ENCODE results near the gene AGO1.

Gene AGO1

DNA sequence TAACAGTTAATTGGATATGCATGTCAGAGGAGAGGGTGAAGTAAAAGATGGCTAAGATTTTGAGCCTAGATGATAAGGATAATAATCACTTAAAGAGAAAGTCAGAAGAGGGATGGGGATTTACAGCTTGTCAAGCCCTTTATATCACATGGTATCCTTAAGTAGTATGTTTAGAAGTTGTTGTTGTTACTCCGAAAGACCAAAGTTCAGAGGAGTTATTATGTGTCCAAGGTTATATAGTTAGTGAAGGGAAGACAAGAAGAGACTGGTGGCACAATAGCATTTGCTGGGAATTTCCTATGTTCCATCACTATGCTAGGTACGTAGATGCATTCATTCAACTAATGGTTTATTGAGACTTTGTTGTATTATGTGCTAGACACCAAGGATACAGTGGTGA is 30.8 kb upstream of the AGO1 start:
- no peak overlapping the region for H3K4me3 ChIP-seq (ENCODE audit: control insufficient read depth, low read depth, low read length)
- no peak for DNase-seq (ENCODE audit: low read depth)
- TF ChIP-seq, protein P1, sequence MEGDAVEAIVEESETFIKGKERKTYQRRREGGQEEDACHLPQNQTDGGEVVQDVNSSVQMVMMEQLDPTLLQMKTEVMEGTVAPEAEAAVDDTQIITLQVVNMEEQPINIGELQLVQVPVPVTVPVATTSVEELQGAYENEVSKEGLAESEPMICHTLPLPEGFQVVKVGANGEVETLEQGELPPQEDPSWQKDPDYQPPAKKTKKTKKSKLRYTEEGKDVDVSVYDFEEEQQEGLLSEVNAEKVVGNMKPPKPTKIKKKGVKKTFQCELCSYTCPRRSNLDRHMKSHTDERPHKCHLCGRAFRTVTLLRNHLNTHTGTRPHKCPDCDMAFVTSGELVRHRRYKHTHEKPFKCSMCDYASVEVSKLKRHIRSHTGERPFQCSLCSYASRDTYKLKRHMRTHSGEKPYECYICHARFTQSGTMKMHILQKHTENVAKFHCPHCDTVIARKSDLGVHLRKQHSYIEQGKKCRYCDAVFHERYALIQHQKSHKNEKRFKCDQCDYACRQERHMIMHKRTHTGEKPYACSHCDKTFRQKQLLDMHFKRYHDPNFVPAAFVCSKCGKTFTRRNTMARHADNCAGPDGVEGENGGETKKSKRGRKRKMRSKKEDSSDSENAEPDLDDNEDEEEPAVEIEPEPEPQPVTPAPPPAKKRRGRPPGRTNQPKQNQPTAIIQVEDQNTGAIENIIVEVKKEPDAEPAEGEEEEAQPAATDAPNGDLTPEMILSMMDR (conservative IDR thresholded peaks at IDR 0.05; ENCODE audit: control insufficient read depth, insufficient read depth, low read depth, low read length): no peak

DNA sequence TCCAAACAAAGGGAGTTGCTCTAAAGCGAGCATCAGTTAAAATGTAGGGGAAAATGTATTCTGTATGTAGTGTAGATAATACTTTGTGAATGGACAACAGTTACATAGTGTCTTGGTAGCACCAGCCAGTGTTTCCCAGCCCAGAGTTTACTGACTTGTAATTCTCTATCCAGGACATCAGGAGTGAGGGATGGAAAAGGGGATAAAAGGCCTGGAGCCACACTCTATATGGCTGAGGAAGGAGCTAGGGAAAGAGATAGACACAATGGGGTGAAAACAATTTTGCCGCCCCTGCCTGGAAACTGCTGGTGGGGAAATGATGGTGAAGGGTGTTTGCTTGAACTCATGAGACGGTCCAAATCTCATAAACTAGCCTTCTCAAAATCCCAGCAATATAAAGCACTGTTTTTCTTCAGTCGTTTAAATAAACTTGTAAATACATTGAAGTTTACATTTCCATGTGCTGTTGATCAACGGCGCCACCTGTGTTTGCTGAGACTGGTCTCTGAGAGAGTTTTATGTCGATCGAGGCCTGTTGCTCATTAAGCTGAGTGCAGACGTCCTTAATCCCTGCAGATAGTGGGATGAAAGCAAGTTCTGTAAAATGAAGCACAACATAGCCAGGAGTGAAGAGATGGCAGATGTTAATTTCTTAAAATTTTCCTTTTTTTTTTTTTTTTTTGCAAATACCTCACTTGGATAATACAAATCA is 27.9 kb upstream of the AGO1 start:
- no peak for DNase-seq (ENCODE audit: low read depth)
- TF ChIP-seq, protein P1 (conservative IDR thresholded peaks at IDR 0.05; ENCODE audit: control insufficient read depth, insufficient read depth, low read depth, low read length): no peak
- no peak overlapping the region for H3K4me3 ChIP-seq (ENCODE audit: control insufficient read depth, low read depth, low read length)

DNA sequence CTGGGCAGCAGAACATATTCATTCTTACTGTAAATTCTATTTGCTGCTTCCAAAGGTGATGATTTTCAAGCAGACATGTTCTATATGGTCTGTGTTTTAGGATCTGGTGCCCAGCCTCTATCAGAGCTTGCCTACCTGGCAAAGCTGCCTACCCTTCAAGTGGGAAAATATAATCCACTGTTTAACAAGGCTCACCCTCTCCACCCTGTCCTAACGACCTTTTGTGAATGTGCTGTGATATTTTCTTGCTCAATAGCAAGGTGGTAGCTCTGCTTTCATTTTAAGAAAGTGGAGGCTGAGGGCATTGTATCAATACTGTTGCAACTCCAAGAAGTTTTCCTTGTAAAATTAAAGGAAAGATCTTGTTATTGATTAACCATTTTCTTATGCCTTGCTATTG is 26.0 kb upstream of the AGO1 start:
- no peak overlapping the region for H3K4me3 ChIP-seq (ENCODE audit: control insufficient read depth, low read depth, low read length)
- DNase-seq (ENCODE audit: low read depth): no peak
- TF ChIP-seq, protein P1 (conservative IDR thresholded peaks at IDR 0.05; ENCODE audit: control insufficient read depth, insufficient read depth, low read depth, low read length): no peak

DNA sequence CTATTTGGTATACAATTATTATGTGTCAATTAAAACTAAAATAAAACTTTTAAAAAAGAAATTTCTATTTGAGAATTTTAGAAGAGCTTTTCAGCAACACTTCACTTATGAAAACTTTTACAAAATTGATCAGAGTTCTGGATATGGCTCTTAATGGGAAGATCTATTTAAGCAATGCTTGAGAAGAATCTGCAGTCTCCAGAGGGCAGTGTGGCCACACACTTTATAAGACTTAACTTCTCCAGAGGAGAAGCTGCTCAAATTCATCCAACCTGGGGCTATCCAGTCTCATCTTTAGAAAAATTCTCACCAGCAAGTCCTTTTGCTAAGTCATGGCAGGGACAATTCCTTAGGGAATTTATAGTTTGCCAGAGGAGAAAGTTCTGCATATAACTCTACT is 25.2 kb upstream of the AGO1 start:
- no peak overlapping the region for H3K4me3 ChIP-seq (ENCODE audit: control insufficient read depth, low read depth, low read length)
- peak; percentile 35 for DNase-seq (ENCODE audit: low read depth)
- TF ChIP-seq, protein P1 (conservative IDR thresholded peaks at IDR 0.05; ENCODE audit: control insufficient read depth, insufficient read depth, low read depth, low read length): peak; percentile 25

DNA sequence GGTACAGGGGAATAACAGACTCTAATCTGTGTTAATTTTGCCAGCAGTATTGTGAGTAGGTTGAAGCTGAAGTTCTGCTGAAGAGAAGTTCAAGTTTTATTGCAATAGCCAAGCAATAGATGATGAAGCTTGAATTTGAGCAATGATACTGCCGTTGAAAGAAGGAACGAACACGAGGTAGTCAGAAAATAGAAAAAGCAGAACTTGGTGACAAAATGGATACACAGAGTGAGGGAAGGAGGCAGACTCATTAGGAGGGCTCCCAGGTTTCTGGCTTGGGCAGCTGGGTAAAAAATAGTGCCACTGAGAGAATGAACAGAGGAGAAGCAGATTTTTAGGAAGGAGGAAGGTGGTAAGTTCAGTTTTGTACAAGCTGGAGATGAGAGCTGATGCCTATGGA is 22.3 kb upstream of the AGO1 start:
- TF ChIP-seq, protein P1 (conservative IDR thresholded peaks at IDR 0.05; ENCODE audit: control insufficient read depth, insufficient read depth, low read depth, low read length): no peak
- no peak overlapping the region for H3K4me3 ChIP-seq (ENCODE audit: control insufficient read depth, low read depth, low read length)
- no peak for DNase-seq (ENCODE audit: low read depth)

DNA sequence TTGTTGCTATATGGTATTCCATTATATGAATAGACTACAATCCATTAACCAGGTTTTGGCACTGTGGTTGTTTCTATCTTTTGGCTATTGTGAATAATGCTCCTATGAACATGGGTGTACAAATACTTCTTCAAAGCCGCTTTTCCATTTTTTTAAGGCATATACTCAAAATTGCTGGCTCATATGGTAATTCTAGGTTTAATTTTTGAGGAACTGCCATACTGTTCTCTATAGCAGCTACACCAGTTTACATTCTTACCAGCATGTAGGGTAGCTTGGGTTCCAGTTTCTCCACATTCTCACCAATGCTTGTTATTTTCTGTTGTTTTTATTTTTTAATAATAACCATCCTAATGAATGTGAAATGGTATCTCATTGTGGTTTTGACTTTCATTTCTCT is 19.9 kb upstream of the AGO1 start:
- DNase-seq (ENCODE audit: low read depth): no peak
- no peak overlapping the region for H3K4me3 ChIP-seq (ENCODE audit: control insufficient read depth, low read depth, low read length)
- TF ChIP-seq, protein P1 (conservative IDR thresholded peaks at IDR 0.05; ENCODE audit: control insufficient read depth, insufficient read depth, low read depth, low read length): no peak

Data from fibroblast of mammary gland (primary cell).